OCI-LY3 (cell line): ENCODE measurements around the gene CHRM3.

Source experiments
- CTCF ChIP-seq: fragments of 200-600, 300-600 bp; sonication (generic); IDR thresholded peaks from 2 replicates; pipeline ENCODE4 v1.5.1; 2014; ENCODE audit warnings: antibody characterized with exemption, low read length, low read depth
- EZH2phosphoT487 ChIP-seq: fragments of 200-600 bp; shearing (Covaris generic); IDR thresholded peaks from 2 replicates; pipeline ENCODE4 v1.6.1; 2018; ENCODE audit warnings: antibody characterized with exemption, mixed run types, low read depth

DNA sequence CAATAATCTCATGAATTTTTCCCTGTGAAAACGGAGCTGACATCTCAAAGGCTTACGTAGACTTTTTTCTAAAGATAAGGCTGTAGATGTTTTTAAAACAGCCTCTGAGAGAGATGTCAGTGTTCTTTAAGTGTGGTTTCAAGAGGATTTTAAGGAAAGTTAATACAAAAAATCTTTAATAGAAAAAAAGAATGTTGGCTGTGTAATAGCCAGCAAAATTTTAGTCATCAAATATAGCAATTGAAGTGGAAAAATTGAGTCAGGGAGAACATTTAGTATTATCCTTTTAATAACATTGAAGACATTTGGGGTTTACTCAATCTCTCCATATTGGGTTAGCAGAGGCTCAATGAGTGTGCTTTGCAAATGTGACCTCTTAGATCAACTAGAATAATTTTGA lies 38.6 kb upstream of the CHRM3 start:
- TF ChIP-seq CTCF (no peak), EZH2phosphoT487 (no peak)
